Testis (tissue), 2 donors: ENCODE measurements around the gene JAML.

Experiments used
- POLR2A ChIP-seq: fragments of 450-650 bp; IDR thresholded peaks from one replicate; pipeline ENCODE4 v1.6.1; 2017; ENCODE audit warnings: antibody characterized with exemption, mild to moderate bottlenecking, moderate library complexity
- TF ChIP-seq, protein P1 (sequence below), 3 experiments: fragments of 450-650 bp in 2 of 3; fragments of 200-600 bp in 1 of 3; sonication (generic) in 1 of 3; IDR thresholded peaks; one replicate each; pipeline ENCODE4 v1.5.1; 2016 to 2019; ENCODE audit warnings: antibody characterized with exemption in 3 of 3, mild to moderate bottlenecking in 2 of 3, moderate library complexity in 1 of 3

DNA sequence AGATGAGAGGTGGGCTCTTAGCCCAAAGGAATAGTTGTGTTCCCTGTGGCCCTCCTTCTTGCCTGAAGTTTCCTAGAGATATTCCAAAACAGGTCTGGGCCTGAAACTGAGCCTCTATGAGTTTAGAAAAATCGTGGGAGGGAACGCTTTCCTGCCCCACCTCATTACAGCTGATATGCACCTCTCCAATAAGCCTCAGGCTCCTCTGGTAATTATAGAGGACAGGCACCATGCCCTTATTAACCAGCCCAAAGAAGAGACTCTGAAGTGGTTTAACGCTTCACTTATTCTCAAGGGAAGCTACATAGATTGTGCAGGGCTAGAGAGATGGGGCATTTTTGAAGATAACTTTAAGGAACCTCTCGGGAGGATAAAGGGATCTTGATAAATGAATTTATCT, 42.7 kb upstream of the JAML start:
- TF ChIP-seq, protein P1, sequence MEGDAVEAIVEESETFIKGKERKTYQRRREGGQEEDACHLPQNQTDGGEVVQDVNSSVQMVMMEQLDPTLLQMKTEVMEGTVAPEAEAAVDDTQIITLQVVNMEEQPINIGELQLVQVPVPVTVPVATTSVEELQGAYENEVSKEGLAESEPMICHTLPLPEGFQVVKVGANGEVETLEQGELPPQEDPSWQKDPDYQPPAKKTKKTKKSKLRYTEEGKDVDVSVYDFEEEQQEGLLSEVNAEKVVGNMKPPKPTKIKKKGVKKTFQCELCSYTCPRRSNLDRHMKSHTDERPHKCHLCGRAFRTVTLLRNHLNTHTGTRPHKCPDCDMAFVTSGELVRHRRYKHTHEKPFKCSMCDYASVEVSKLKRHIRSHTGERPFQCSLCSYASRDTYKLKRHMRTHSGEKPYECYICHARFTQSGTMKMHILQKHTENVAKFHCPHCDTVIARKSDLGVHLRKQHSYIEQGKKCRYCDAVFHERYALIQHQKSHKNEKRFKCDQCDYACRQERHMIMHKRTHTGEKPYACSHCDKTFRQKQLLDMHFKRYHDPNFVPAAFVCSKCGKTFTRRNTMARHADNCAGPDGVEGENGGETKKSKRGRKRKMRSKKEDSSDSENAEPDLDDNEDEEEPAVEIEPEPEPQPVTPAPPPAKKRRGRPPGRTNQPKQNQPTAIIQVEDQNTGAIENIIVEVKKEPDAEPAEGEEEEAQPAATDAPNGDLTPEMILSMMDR (IDR thresholded peaks at IDR 0.05) = no peak
- no peak for TF ChIP-seq POLR2A
